HG03196 (cell line): Measurements from ENCODE around the gene GAS6.
"Not testable (repeated sequence)": the region's sequence is repeated elsewhere in the genome, so short reads cannot be mapped to it uniquely, and the experiment has no call there.

Experiments used
- ATAC-seq: cut with Tn5 transposase; IDR thresholded peaks from one replicate; pipeline ENCODE4 v1.9.1; 2021; ENCODE audit not compliant: unreplicated experiment

GAS6 gene

DNA sequence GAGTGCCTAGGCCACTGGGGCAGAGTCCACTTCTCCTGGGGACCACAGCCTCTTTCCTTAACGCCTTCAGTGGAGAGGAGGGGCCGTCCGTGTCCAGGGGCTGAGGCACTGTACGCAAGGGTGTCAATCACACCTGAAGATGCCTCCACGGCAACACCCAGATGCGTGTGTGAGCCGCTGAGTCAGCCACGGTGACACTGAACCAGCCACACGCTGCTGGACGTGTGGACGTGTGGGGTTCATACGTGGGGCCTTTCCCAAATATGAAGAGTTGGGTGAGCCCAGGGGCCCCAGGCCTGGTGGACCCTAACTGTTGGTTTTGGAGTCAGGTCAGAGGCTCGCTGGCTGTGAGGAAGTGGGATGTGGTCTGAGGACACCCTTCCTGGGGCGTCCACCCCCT is 53.2 kb downstream of the GAS6 start:
- no peak for ATAC-seq

DNA sequence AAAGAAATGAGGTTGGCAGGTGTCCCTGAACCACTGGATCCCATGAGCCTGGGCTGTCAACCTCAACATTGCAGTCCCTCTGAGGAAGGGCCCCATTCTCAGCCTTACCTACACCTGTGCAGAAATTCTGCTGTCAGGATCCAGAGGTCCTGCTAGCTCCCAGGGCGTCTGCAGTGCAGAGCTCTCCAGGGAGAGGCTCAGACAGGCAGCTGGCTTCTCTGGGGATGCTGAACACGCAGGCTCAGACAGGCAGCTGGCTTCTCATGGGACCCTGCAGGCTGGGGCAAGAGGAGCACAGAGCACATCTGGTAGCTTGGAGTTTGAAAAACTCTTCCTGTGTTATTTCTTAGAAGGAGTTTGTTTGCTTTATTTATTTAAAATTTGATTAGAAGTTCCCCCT is 53.9 kb downstream of the GAS6 start:
- ATAC-seq: no peak

DNA sequence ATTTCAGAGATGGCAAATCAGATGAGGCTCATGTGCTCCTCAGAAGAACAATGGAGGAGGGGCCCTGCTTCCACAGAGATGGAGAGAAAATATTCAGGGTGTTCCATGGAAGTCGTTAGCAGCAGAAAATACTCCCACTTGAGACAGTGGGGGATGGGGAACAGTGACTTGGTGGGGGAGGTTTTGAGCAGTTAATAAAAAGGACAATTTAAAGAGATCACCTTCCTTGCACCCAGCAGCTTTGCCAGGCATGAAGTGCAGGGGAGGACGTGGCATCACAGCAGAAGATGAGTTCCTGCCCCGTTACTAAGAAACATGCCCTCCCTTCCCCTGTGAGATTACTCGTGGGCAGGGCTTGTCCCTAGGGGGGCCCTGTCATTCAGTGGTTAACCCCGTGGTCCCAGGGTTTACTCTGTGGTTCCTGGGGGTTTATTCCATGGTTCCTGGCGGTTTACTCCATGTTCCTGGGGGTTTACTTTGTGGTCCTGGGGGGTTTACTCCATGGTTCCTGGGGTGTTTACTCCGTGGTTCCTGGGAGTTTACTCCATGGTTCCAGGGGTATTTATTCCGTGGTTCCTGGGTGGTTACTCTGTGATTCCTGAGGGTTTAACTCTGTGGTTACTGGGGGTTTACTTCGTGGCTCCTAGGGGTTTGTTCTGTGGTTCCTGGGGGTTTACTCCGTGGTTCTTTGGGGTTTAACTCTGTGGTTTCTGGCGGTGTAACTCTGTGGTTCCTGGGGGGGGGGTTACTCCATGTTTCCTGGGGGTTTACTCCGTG is 55.6 kb downstream of the GAS6 start:
- ATAC-seq: no peak

DNA sequence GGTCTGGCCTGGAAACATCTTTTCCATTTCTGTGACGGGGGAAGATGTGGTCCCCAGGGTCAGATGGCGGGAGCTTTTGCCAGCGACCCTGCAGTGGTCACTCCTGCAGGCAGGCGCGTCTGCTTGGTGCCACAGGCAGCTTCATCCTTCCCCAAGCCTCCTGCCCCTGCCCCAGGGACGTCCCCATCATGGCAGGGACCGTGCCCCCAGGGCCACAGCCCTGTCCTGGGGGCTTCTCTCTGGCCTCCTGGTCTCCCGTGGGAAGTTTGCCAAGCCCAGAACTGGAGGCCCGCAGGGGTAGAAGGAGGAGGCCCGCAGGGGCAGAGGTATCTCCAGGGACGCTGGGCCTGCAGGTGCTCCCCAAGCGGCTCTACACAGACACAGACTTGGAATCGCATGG is 57.4 kb downstream of the GAS6 start:
- ATAC-seq: no peak

DNA sequence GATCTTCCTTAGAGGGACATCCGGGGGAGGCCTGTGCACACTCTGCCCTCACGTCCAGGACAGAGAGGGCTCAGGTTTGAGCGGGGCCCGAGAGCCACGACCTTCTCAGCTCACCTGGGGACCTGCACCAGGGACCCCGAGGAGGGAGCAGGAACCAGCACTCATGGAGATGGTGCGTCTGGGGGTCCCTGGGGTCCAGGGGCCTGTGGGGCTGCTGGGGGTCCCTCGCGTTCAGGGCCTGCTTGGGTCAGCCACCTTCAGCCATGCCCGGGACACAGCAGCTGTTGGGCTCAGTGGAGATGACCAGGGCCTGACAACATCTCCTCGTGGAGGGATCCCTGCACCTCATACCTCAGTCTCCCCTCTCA is 57.8 kb downstream of the GAS6 start:
- no peak for ATAC-seq

DNA sequence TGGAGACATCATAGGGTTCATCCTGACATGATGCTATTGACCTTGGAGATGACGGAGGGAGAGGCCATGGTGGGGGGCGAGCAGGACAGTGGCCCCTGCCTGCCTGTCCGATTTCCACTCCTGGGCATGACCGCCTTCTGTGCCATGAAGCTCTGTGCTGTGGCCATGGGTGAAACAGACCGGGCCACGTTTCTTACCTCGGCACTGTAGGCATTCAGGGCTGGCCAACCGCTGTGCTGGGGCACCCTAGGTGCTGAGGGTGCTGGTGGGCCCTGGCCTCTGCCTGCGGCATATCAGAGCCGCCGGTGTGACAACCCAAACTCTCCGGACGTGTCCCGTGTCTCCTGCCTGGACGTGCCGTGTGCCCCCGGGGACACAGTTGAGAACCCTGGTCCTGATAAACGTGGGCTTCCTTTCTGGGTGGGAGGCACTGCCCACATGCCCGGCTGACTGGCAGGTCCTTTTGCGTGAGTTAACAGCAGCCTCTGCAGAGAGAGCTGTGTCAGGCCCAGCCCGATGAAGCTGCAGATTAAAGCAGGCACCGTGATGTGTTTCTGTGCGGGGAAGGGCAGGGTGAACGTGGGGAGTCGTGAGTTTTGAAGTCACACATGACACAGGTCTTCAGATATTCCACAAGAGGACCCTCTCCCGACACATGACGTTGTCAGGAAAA is 58.3 kb downstream of the GAS6 start:
- no peak for ATAC-seq

DNA sequence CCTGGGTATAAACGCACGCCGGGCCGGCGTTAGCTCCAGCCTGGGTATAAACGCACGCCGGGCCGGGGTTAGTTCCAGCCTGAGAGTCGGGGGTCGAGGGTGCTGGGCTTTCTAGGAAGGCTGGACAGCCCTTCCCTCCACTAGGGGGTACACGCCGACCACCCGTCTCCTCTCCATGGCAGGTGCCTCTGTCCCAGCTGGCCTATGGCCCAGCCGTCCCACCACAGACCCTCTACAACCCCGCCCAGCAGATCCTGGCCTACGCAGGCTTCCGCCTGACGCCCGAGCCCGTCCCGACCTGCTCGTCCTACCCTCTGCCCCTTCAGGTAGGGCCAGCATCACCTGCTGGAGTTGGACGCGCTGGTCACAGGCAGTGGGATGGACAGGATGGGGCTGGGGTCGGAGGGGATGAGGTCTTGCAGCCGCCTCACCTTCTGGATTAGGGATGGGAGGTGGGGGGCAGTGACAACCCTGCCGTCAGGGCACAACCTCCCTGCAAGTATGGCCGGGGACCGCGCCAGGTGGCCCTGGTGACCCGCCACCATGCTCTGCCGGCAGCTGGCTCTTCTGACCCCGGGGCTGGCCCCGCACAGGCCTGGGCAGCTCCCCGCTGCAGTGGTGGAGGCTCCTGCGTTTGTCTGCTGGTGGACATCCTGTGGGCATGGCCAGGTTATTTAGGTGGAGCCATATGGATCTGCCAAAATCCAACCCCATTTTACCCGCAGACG is 59.0 kb downstream of the GAS6 start:
- ATAC-seq: no peak

DNA sequence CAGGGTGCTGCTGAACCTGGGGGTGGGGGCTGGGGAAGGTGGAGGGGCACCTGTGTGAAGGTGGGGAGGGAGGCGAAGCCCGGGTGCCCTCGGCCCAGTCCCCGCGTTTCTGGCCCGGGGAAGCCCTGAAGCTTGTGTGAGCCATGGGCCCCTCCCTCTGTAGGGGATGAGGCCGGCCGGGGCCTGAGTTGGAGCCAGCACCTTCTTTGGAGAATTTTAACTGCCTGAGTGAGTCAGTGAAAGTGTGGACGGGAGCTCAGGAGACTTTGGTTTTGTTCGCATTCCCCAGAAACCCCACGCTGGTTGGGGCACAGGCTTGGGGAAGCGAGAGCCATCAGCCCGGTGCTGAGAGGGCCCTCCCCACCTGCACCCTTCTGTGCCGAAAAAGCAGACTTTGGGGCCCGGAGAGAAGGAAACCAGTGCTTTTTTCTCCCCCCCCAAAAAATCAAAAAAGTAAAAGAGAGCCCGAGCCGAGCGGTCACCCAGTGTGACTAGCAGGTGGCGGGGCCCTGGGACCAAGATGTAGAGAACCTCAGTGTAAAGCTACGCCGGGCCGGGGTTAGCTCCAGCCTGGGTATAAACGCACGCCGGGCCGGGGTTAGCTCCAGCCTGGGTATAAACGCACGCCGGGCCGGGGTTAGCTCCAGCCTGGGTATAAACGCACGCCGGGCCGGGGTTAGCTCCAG is 59.7 kb downstream of the GAS6 start:
- ATAC-seq: no peak

DNA sequence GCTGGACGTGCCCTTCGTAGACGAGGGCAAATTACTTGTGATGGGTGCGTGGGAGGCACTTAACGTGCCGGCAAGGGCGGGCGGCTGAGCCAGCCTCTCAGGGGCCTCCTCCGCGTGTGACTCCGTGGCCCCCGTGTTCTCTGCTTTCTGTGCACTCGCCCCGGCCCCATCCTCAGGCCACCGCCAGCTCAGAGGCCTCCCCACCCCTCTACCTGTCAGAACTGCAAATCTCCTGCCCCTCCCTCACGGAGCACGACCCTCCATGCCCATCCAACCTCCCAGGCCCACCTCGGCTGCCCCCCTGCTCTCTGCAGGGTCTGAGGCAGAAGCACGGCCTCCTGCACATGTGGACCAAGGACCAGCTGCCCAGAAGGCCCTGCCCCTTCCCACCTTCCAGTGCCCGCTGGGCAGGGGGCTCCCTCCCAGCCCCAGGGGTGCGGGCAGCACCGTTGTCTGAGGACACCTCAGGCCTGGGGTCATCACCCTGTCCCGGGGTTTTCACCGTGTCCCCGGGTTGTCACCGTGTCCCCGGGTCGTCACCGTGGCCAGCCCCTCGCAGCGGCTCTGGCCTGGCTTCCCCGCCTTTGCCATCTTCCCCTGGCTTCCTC is 60.4 kb downstream of the GAS6 start:
- no peak for ATAC-seq

DNA sequence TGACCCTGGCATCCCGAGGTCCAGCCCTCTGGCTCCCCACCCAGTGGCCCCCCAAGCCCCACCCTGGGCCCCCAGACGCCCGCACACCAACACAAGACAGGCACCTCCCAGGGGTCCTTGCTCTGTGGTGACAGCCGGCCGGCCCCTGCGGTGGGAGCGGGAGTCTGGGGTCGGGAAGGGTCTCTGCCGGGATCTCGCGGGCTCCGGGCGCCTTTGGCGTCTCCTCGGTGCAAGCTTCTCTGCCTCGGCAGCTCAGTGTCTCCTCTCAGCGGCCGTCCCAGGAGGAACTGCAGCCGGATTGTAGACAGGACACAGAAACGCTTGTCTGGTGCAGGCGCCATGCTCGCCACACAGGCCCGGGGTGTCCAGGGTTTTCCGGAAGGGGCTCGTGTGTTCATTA is 61.1 kb downstream of the GAS6 start:
- no peak for ATAC-seq

DNA sequence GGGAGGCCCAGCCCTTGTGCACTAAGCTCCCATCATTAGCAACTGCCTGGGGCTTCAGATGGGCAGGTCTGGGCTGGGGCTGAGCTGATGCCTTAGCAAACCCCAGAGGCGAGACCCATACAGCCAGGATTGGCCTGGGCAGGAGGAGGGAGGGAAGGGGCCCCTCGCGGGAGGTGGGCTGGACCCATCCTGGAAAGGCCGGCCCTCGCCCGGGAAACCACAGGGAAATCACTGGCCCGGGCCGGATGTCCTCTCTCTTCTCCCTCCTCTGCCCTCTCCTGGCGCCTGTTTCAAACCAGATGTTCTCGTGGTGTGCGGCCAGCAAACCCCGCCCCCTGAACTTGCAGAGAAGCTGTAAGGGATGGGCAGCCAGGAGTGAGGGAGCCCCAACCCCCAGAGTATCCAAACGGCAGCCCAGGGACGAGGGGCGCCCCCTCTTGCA is 61.8 kb downstream of the GAS6 start:
- ATAC-seq: no peak

DNA sequence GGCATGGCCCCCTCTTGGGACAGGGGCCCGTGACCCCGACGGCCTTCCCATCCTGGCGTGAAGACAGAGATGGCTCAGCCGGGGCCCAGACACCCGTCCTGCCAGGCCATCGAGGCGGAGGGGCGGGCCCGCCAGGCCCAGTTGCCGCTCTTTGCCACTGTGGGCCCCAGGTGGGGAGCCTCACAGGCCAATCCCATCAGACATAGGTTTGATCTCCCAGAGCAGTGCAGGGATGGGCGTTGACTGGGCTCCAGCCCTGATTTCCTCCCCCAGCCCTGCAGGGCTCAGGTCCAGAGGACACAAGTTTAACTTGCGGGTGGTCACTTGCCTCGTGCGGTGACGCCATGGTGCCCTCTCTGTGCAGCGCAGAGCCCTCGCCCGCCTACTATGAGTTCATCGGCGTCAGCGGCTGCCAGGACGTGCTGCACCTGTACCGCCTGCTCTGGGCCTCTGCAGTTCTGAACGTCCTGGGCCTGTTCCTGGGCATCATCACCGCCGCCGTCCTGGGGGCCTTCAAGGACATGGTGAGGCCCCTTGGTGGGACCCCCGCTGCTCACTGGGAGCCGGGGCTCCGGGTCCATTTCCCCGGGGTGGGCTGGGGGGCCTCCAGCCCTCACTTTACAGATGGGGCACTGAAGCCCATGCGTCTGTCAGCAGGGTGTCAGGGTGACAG is 62.5 kb downstream of the GAS6 start:
- ATAC-seq: no peak

DNA sequence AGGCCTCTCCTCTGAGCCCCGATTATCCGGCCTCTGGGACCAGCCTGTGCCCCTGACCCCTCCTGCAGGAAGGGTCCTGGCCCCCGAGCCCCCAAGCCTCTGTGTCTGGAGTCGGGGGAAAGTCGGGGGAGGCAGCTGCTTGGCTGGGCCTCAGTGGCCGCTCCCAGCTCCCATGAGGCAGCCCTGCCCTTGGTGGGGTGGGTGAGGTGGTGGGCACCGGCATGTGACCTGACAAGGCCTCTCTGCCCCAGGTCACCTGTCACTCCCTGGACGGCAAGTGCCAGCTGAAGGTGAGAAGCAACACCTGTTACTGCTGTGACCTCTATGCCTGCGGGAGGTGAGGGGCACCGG is 63.3 kb downstream of the GAS6 start:
- ATAC-seq: no peak

DNA sequence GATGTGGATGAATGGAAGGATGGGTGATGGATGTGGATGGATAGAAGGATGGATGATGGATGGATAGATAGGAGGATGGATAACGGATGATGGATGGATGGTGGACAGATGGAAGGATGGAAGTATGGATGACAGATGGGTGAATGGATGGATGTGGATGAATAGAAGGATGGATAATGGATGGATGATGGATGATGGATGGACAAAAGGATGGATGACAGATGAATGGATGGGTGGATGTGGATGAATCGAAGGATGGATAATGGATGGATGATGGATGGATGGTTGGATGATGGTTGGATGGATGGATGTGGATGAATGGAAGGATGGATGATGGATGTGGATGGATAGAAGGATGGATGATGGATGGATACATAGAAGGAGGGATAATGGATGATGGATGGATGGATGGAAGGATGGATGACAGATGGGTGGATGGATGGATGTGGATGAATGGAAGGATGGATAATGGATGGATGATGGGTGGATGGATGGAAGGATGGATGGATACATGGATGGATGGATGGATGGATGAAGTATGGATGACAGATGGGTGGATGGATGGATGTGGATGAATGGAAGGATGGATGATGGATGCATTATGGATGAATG is 65.6 kb downstream of the GAS6 start:
- ATAC-seq: no peak

DNA sequence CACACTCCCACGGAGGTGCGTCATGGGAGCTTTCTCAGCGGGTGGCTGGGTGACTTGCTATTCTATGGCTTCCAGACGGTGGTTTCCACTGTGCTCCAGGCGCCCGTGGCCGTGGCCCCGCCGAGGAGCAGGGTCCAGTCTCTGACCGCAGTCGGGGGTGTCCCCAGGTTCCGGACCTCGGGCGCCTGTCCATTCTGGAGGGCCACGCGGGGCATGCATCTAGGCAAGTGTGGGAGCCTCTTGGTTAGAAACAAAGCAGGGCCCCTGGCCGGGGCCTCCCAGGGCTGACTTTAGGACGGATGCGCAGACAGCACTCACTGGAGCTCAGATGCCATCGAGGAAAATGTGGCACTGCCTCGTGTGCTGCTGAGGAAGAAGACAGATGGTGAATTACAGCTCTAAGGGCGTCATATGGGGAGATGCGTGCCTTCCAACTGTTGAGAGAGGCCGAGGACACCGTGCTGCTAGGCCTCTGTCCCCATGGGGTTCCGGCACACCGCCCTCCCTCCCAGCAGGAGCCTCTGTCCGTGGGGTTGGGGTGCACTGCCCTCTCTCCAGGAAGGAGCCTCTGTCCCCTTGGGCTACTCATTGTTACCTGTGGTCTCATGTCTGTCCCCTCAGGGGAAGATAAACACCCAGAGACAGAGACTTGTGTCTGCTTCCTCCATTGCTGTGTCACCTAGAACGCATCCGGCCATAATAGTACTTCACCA is 66.8 kb downstream of the GAS6 start:
- no peak for ATAC-seq

DNA sequence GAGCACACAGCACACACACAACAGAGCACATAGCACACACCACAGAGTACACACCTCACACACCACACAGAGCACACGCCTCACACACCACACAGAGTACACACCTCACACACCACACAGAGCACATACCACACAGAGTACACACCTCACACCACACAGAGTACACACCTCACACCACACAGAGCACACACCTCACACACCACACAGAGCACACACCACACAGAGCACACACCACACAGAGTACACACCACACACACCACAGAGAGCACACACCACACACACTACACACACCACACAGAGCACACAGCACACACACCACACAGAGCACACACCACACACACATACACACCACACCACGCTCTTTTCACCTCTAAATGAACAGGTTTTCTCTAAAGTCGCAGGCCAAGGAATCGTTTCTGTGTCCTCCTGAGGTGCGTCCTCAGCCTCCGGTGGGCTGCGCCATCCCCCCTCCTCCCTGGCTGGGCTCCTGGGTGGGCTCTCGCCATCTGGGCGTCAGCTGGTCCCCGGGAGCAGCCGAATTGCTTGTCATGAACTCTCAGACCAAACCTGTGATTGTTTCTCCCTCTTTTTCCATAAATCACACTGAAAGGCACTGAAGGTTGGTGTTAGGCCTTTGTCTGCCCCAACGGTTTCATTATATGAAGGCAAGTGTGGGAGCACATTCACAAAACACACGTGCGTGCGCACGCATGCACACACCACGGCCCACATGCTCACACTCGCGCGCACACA is 67.5 kb downstream of the GAS6 start:
- no peak for ATAC-seq

DNA sequence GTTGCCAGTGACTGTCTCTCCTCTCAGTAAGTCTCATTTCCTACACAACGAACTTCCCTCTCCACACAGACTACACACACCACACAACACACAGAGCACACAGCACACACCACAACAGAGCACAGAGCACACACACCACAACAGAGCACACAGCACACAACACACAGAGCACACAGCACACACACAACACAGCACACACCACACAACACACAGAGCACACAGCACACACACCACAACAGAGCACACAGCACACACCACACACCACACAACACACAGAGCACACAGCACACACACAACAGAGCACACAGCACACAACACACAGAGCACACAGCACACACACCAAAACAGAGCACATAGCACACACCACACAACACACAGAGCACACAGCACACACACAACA is 68.5 kb downstream of the GAS6 start:
- ATAC-seq: not testable (repeated sequence)

DNA sequence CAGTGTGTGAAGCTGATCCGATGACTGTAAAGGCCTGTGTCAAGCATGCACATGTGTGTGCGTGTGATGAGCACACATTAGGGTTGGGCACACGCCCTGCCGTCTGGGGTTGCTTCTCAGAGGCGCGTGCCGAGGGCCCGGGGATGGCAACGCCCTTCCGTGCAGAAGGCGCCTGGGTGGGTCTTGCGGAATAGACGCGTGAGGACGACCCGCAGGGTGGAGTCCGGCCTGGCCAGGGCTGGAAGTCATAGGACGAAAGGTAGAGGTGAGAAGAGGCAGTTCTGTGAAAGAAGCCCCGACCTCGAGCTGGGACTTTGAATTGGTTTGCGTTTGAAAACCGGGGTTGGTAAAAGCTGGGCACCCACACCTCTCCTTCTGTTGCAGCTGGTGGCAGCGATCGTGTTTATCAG is 69.1 kb downstream of the GAS6 start:
- ATAC-seq: no peak

DNA sequence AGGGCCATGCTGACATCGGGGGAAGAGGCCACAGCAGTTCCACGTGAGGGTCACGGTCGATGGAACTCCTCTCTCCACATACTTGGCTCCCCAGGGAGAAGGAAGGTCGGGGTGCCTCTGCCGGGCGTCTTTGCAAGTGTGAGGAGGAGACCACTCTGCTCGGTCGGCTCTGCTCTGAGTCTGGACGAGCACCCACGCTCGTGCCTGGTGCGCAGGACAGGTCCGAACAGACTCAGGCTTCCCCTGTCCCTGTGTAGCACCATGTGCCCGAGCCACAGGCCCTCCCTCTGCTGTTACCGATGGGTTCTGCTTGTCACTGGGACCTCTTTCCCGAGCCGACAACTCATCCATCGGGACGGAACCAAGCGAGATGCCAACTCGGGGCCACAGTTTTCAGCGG is 69.8 kb downstream of the GAS6 start:
- no peak for ATAC-seq
